Keratinocyte (primary cell): ENCODE measurements around the gene FXYD6.

Experiments
- EZH2 ChIP-seq: IDR thresholded peaks from one replicate; pipeline ENCODE4 v1.6.1; 2012; ENCODE audit warnings: inconsistent platforms, mild to moderate bottlenecking, low read length, moderate library complexity
- TF ChIP-seq, protein P1 (sequence below), 3 experiments: IDR thresholded peaks in 1 of 3; conservative IDR thresholded peaks in 1 of 3; optimal IDR thresholded peaks in 1 of 3; 2 replicates in 2 of 3; 3 replicates in 1 of 3; pipeline versions ENCODE3 to v1.5.1; 2011; ENCODE audit warnings: low read length in 3 of 3, mild to moderate bottlenecking in 3 of 3, moderate library complexity in 2 of 3, control low read depth in 1 of 3, inconsistent platforms in 1 of 3; ENCODE audit not compliant: insufficient read depth in 2 of 3; ENCODE audit errors: extremely low read depth in 1 of 3

DNA sequence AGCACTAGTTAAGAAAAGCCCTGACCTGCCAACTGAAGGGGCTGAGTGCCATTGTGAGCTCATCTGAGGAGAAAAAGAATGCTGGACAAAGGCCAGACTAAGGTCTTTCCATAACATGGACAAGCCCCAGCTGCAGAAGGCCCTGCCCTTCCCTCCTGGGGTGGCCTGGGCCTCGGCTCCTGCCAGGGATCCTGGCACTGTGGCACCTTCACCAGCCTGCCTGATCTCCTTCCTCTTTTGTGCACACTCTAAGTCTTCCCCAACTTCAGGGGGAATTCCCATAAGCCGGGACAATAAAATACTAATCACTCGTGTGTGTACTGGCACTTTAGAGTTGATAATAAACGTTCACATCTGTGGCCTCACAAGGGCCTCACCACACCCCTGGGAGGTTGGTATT, 42.9 kb upstream of the FXYD6 start:
- TF ChIP-seq, protein P1, sequence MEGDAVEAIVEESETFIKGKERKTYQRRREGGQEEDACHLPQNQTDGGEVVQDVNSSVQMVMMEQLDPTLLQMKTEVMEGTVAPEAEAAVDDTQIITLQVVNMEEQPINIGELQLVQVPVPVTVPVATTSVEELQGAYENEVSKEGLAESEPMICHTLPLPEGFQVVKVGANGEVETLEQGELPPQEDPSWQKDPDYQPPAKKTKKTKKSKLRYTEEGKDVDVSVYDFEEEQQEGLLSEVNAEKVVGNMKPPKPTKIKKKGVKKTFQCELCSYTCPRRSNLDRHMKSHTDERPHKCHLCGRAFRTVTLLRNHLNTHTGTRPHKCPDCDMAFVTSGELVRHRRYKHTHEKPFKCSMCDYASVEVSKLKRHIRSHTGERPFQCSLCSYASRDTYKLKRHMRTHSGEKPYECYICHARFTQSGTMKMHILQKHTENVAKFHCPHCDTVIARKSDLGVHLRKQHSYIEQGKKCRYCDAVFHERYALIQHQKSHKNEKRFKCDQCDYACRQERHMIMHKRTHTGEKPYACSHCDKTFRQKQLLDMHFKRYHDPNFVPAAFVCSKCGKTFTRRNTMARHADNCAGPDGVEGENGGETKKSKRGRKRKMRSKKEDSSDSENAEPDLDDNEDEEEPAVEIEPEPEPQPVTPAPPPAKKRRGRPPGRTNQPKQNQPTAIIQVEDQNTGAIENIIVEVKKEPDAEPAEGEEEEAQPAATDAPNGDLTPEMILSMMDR (optimal IDR thresholded peaks at IDR 0.05 in 1 of 3, IDR thresholded peaks at IDR 0.05 in 1 of 3, conservative IDR thresholded peaks at IDR 0.05 in 1 of 3; ENCODE audit: extremely low read depth in 1 of 3, insufficient read depth in 2 of 3, low read length in 3 of 3): no peak
- TF ChIP-seq EZH2: no peak
